HG03097 (cell line): ENCODE data around the gene CPED1.
"Not testable (repeated sequence)": the region's sequence is repeated elsewhere in the genome, so short reads cannot be mapped to it uniquely, and the experiment has no call there.

Experiments used
- ATAC-seq: cut with Tn5 transposase; IDR thresholded peaks from one replicate; pipeline ENCODE4 v1.9.1; 2021; ENCODE audit not compliant: unreplicated experiment, low FRiP score

The CPED1 gene

GRCh38 chr7:121202834-121203233, 214.3 kb downstream of the CPED1 start:
- no peak for ATAC-seq

- ATAC-seq, result no peak
These were observed 216.0 kb downstream of the CPED1 start for GRCh38 chr7:121204537-121204936.

- no peak for ATAC-seq
These were observed 217.3 kb downstream of the CPED1 start for GRCh38 chr7:121205777-121206176.

GRCh38 chr7:121211253-121211652, 222.7 kb downstream of the CPED1 start:
- ATAC-seq, result no peak

- ATAC-seq, result no peak
These were observed 223.5 kb downstream of the CPED1 start for GRCh38 chr7:121212036-121212435.

- ATAC-seq, result no peak
These were observed 226.1 kb downstream of the CPED1 start for GRCh38 chr7:121214657-121215056.

DNA sequence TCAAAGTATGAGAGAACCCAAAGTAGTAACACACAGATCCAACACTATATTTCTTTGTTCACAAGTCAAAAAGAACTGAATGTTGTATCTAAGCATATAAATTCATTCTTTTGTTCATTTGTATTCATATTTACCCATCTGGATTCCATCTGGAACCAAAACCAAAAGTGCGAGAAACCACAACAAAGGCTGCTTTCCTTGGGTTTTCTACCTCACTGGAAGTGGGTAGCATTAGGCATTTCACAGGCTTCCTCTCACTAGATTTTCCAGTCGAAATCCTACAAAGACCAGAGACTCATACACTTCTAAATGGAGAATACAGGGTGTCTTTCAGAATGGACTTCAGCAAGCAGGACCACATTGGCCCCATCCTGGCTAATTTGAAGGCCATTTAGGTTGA, 230.5 kb downstream of the CPED1 start:
- no peak for ATAC-seq

DNA sequence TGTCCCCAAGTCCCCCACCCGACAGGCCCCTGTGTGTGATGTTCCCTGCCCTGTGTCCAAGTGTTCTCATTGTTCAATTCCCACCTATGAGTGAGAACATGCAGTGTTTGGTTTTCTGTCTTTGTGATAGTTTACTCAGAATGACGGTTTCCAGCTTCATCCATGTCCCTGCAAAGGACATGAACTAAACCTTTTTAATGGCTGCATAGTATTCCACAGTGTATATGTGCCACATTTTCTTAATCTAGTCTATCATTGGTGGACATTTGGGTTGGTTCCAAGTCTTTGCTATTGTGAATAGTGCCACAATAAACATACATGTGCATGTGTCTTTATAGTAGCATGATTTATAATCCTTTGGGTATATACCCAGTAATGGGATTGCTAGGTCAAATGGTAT, 232.6 kb downstream of the CPED1 start:
- ATAC-seq, result not testable (repeated sequence)

GRCh38 chr7:121228779-121229178, 240.3 kb downstream of the CPED1 start:
- no peak for ATAC-seq

DNA sequence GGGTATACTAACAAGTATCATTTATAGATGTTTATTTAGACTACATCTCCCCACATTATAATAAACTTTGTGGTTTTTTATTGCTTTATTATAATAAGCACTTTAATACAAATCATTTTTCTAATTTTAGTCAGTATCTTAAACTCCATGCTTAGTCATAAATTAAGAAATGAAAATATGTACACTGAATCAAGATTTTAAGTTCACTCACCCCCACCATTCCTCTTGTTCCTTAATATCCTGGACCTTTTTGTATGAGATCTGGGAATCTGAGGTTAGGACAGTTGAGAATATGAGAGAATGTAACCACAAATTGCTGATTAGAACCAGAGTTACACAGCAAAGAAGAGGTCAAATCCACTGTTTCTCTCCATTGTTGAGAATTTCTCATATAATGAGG, 246.7 kb downstream of the CPED1 start:
- no peak for ATAC-seq

DNA sequence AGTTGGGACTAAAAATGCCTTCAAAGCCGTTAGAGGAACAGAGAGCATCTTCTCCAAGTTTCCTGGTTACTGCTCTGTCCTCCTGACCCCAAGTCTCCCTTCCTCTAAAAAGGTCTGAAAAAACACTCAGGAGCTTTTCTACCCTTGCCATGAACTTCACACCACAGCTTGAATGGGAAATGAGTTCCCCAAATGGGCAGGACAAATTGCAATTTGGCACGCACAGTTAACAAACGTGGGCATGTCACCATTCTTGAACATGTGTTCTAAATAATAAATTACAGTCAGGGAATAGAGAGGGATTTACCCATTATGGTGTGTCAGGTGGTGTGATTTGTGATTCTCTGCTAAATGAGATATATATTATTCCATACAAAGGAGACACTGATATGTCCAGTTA, 249.1 kb downstream of the CPED1 start:
- no peak for ATAC-seq

DNA sequence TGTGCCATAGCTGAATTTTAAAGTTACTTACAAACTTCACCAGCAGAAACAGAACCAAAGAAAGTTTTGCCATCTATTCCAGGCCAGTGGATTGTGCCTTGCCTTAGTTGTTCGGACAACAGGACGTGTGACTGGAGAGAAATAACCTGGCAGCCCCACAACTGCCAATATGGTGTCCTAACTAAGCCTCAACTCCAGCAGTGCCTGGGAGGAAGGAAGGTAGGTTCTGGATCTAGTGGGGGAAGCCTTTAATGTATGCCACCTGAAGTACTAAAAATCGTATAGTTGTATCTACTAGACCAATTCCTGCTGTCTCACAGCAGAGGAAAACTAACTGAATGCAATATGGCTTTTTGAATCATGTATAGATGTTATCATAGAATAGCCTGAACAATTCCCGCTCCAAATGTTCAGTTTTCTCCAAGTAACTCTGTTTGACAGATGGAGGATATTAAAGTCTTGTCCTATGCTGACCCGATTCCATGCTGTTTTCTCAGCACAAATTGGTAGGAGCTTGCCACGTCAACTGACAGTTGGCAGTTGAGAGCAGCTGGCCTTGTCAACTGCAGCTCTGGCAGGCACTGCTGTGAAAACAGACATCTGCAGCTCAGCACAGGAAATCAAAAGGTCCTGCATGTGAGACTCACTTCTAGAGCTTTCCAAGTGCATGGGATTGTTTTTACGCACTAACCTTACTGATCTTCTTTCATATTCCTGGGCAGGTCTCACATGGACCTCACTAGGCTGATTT, 255.8 kb downstream of the CPED1 start:
- no peak for ATAC-seq

DNA sequence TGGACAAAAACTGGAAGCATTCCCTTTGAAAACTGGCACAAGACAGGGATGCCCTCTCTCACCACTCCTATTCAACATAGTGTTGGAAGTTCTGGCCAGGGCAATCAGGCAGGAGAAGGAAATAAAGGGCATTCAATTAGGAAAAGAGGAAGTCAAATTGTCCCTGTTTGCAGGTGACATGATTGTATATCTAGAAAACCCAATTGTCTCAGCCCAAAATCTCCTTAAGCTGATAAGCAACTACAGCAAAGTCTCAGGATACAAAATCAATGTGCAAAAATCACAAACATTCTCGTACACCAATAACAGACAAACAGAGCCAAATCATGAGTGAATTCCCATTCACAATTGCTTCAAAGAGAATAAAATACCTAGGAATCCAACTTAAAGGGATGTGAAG, 262.9 kb downstream of the CPED1 start:
- not testable (repeated sequence) for ATAC-seq

- ATAC-seq, result not testable (repeated sequence)
These were observed 264.2 kb downstream of the CPED1 start for GRCh38 chr7:121252523-121253235.

GRCh38 chr7:121259826-121260225, 271.3 kb downstream of the CPED1 start:
- no peak for ATAC-seq

DNA sequence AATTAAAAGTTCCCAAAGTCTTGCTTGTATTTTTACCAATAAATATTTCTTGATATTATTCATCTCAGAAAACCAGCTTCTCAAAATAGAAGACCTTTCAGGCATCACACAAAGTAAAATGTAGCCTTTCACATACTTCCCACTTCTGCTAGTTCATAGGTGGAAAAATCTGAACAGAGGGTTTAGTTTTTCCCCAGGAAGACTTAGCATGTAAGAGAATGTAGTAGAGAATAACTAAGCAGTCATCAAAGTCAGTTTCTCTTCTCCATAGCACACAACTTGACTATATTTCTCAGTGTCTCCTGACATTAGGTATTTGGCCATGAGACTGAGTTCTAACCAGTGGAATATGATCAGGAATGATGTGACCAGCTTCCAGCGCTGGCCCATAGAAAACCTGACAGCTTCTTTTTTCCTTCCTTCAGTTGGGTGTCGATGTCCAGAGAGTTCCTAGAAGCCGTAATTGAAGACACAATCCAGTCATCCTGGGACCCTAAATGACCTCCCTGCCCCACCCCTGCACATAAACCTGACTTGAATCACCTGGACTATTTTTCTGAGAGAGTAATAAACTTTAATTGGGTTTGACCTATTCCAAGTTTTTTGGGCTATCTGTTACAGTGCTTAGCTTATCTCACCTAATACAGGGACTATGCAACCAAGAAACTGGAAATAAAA, 272.8 kb downstream of the CPED1 start:
- ATAC-seq, result no peak

GRCh38 chr7:121262221-121262620, 273.7 kb downstream of the CPED1 start:
- no peak for ATAC-seq

DNA sequence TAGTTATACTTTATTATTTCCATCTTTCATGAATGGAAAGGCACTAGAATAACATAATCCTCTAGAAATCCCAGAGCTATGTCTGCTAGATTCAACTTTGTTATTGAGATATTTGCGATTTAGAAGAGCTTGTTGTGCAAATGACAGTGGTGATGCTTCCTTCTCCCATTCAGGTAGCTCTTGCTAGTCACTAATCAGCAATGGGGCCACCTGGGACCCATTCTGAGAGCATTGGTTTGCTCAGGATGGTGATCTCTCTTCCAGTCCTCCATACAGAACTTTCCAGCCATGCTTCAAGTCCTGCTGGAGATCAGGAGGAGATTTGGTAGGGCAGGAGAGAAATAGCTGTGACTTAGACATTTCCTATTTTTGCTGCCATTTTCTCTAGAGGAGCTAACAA, 274.5 kb downstream of the CPED1 start:
- no peak for ATAC-seq

GRCh38 chr7:121266307-121266894, 277.9 kb downstream of the CPED1 start:
- no peak for ATAC-seq

DNA sequence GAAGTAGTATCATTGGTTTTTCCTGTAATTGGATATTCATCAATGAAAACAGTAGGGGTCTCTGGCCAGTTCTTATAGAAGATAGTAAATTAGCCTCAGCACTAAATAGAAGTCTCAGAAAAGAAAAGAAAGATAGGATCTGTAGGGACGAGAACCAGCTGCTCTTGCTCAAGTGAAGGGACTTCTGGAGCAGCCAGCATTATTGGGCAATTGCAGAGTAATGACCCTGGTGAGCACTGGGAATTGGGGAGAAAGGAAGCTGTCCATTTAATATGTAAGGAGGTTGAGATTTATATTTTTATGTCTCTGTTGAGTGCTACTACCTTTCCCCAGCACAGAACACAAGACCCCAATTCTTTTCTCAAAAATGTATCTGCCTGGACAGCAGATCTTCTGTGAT, 279.1 kb downstream of the CPED1 start:
- ATAC-seq, result no peak

- no peak for ATAC-seq
These were observed 281.3 kb downstream of the CPED1 start for GRCh38 chr7:121269798-121270197.
